Stimulated activated effector memory CD8-positive, alpha-beta T cell treated with anti-CD3 and anti-CD28 coated beads, Interleukin-12 subunit alpha, Interleukin-12 subunit beta, amount 100 ng/mL, for 72 hours (primary cell): ENCODE results near the gene KCNA2.

Experiments used
- ATAC-seq: fragments of 150-1000 bp; cut with Tn5 transposase; 2 replicates; pipeline ENCODE4 v1.10.0; 2021
- DNase-seq, 2 donors: peaks; one replicate each; pipeline ENCODE4 v3.0.0; 2021 to 2022; ENCODE audit warnings: low spot score in 2 of 2
- H3K27ac Mint-ChIP-seq: one replicate; pipeline ENCODE4 v1.8.0; 2022; ENCODE audit warnings: mild to moderate bottlenecking, mixed read lengths
- H3K36me3 Mint-ChIP-seq: one replicate; pipeline ENCODE4 v1.8.0; 2022; ENCODE audit warnings: mild to moderate bottlenecking, mixed read lengths
- H3K4me1 Mint-ChIP-seq: one replicate; pipeline ENCODE4 v1.8.0; 2022; ENCODE audit warnings: mixed read lengths
- H3K4me3 Mint-ChIP-seq: one replicate; pipeline ENCODE4 v1.8.0; 2022; ENCODE audit warnings: mild to moderate bottlenecking, mixed read lengths
- H3K9me3 Mint-ChIP-seq: one replicate; pipeline ENCODE4 v1.8.0; 2022; ENCODE audit warnings: mixed read lengths

The KCNA2 gene

DNA sequence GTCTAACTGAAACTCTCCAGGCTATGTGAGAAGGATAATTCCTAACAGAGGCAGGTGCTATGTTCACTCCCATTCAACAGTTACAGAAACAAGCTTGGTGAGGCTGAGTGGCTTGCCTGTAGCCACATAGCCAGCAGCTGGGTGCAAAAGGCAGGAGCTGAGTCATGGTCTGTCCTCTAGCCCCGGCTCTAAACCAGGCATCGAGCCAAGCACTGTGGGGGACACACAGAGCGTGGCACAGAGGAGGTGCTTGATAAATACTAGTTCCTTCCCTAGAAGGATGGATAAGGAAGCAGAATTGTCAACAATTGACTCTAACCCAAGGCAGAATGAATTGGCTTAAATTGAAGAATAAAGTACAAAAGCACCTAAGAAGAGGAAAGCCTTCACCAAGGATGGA, 10.4 kb upstream of the KCNA2 start:
- DNase-seq, result no peak
- Mint-ChIP-seq H3K36me3 (peaks cover 6% of the 10 kb centered on the region), H3K27ac (no peak overlapping the region), H3K9me3 (no peaks in the 10 kb centered on the region), H3K4me3 (no peak overlapping the region), H3K4me1 (peaks cover 46% of the 10 kb centered on the region)
- ATAC-seq, result no peak

DNA sequence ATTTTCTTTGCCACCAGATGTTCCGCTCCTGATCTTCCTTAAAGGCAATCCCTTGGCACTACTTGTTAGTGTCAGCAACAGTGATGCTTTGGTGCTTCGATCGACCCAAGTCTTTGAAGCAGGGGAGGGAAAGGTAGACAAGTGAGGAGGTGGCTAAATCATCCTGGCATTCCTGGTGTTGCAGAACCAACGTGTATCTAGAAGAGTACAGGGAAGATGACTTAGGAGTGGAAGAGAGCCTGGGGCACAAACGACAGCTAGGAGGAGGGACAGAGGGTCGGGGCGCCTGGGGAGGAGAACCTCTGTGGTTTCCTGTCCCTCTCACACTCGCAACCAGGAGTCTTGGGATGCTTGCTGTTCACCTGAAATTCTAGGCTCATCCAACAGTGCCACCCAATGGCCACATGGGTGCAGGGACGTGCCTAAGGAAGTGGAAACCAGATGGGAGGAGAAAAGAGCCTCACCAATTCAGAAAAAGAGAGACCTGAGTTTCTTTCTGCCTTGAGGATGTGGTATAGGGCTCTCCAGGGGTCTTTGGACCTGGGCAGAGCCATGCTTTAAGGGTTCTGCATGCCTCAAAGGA, 9.5 kb upstream of the KCNA2 start:
- no peak overlapping the region for H3K4me3 Mint-ChIP-seq
- H3K36me3 Mint-ChIP-seq, result peaks cover 6% of the 10 kb centered on the region
- ATAC-seq, result peak; percentile 35
- H3K4me1 Mint-ChIP-seq, result peaks cover 47% of the 10 kb centered on the region
- no peak for DNase-seq
- H3K9me3 Mint-ChIP-seq, result no peaks in the 10 kb centered on the region
- H3K27ac Mint-ChIP-seq, result no peak overlapping the region

DNA sequence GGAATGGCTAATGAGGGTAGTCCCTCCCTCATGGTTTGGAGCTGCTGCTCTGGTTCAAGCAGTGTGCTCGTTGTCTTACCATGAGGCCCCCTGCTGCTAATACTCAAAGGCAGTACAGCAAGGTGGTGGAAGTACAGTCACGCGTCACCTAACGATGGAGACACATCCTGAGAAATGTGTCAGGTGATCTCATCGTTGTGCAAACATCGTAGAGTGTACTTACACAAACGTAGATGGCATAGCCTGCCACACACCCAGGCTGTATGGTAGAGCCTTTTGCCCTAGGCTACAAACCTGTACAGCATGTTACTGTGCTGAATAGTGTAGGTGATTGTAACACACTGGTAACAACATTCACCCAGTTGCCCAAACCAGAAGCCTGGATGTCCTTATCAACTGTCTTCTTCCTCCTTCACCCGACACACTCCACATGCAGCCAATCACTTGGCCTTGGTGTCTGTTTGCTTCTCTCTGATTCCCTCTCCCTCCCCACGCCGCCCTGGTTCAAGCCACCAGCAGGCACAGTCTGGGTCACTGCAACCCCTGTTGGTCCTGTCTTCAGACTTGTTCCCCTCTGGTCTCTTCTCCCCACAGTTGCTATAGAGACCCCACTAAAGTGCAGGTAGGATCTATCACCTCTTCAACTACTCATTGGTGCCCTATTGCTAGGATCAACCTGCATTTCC, 6.0 kb upstream of the KCNA2 start:
- Mint-ChIP-seq H3K27ac (no peak overlapping the region), H3K36me3 (no peaks in the 10 kb centered on the region), H3K9me3 (no peaks in the 10 kb centered on the region), H3K4me1 (peaks cover 42% of the 10 kb centered on the region), H3K4me3 (no peak overlapping the region)
- ATAC-seq (no peak), DNase-seq (no peak)

DNA sequence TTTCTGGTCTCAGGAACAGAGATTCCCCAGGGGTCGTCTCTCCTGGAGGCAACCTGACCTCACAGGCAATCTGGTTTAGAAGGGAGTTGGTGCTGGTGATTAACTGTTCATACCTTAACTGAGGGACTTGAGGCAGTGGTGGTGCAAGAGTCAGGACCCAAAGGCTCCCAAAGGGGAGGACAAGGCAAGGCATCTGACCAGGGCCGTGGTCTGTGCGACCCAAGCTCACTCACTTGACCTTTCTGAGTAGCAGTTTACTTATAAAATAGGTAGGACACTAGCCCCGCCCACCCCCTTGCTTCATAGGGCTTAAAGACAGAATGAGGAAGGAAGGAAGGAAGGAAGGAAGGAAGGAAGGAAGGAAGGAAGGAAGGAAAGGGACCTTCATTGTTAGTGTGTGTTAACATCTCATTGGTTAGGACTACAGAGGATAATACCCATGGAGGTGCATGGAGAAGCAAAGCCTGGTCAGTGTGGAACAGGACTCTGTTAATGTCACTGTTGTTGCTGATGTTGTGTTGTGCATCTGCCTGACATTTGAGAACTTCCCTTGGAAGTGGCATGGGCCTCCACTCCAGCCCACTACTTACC, 4.6 kb upstream of the KCNA2 start:
- H3K36me3 Mint-ChIP-seq, result no peaks in the 10 kb centered on the region
- no peak overlapping the region for H3K4me3 Mint-ChIP-seq
- DNase-seq (no peak), ATAC-seq (no peak)
- peaks cover 52% of the 10 kb centered on the region for H3K4me1 Mint-ChIP-seq
- no peaks in the 10 kb centered on the region for H3K9me3 Mint-ChIP-seq
- H3K27ac Mint-ChIP-seq, result no peak overlapping the region

DNA sequence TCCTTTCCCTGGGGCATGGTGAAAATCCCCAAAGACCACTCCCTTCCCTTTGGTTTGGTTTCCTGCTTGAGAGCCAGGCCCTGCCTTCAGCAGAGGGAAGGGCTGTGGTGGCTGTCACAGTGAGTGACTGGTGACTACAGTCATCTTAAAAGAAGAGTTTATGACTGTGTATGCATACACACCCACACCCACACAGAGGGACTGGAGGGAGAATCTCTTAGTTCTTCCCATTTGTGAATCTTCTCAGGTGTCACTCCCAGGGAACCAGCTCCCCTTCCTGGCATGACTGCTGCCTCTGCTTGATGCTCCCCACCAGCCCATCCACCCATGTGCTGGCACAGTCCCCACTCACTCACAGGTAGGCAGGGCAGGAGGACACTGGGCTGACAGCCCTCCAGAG, 3.9 kb upstream of the KCNA2 start:
- Mint-ChIP-seq H3K36me3 (no peaks in the 10 kb centered on the region), H3K4me1 (peaks cover 53% of the 10 kb centered on the region), H3K4me3 (no peak overlapping the region), H3K27ac (no peak overlapping the region), H3K9me3 (no peaks in the 10 kb centered on the region)
- DNase-seq (no peak), ATAC-seq (peak; percentile 83)

DNA sequence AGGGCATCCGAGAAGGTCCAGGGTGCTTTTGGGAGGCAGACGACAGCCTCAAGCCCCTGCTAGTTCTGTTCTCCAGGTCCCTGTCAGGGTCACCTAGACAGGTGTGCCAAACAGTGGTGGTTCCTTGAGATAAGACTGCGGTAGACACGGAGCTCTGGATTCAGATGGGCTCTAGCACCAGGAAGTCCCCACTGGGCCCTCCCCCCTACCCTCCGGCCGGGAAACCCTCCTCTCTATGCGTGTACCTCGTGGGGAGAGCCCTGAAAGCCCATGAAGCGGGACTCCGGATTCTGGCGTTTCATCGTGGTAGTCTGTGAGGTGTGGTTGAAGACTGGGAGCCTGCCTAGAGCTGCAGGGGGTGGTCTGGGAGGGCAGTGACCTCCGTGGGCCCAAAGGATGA, 2.1 kb upstream of the KCNA2 start:
- peaks cover 52% of the 10 kb centered on the region for H3K4me1 Mint-ChIP-seq
- H3K27ac Mint-ChIP-seq, result no peak overlapping the region
- H3K9me3 Mint-ChIP-seq, result no peaks in the 10 kb centered on the region
- ATAC-seq (no peak), DNase-seq (no peak)
- H3K36me3 Mint-ChIP-seq, result no peaks in the 10 kb centered on the region
- H3K4me3 Mint-ChIP-seq, result peak overlapping the region; percentile 78

DNA sequence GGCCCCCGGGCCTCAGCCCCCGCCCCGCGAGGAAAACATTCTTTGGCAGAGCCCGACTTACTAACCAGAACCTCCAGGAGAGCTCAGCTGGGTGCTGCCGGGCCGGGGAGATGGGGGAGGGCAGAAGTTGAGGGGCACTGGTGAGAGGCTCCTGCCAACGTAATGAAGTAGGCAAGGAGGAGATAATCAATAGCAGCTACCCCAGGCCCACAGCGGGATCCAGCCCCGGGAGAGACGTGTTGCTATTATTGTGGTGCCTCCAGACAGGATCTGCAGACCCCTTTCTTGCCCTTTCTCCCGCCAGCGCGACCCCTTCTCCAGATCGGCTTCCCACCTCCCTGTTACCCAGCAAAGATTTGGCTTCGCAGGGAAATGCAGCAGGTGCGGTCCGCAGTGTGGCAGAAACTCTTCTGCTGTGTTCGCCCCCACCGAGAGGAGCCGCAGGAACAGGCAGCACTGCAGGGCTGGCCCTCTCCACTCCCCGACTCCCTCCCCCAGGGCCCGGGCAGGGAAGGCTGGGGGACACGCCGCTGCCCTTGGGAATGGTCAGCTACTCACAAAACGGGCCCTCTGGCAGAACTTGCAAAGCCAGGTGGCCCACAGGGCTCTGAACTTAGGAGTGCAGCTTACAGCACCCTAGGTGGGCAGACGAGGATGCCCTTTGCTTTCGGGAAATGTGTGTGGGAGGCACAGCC, 1.5 kb upstream of the KCNA2 start:
- Mint-ChIP-seq H3K4me3 (peak overlapping the region; percentile 78), H3K36me3 (no peaks in the 10 kb centered on the region), H3K27ac (no peak overlapping the region), H3K4me1 (peaks cover 46% of the 10 kb centered on the region), H3K9me3 (no peaks in the 10 kb centered on the region)
- no peak for DNase-seq
- ATAC-seq, result no peak

DNA sequence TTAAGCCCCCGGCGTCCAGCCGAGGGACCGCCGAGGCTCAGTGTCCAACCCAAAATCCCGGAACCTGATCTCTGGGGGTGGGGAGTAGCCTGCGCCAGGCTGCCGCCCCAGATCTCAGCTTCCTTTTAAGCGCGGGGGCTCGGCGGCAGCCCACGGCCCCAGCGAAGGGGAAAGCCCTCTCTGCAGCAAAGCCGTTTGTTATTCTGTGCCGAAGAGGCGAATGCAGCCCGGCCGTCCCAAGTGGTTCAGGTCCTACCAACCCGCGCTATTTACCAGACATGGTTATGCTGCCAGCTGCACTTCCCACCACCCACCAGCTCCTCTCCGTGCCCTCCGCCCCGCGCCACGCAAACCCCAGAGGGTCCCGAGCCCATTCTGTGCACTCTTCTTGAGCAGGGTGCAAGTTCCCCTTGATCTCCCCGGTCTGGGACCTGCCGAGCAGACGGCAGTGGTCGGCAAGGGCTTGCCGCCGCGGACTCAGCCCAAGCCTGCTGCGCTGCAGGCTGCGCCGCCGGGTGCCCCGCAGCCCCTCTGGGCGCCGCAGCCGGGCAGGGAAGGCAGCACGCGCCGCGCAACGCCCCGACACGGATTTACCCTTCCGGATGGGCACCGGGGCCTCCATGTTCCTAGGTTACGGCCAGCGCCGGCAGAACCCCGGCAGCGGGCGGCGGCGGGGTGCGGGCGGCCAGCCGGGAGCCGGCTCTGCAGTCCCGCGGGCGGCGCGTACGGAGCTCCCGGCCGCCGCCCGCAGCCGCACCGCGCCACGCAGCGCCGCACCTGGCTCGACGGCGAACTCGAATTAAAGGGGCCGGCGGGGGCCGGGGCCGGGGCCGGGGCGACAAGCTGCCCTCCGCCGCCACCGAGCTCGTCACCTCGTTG, 738 bp upstream of the KCNA2 start:
- H3K4me1 Mint-ChIP-seq, result peaks cover 42% of the 10 kb centered on the region

DNA sequence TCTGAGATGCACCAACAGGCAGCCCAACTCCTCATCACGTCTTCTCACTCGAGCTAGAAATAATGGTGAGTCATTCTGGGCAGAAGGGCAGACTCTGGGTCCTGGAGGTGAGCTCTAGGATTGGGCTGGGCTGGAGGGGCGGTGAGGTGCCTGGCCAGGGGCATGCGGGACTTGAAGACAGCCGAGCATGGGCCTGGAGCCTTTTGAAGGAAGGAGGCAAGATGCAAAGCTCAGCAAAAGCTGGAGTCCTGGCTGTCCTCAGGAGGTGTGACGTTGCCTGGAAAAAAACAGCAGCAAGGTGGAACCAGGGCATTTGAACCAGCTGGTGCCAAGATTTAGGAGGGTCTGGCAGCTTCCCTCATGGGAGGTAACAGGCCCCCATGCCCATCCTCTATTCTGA, 712 bp downstream of the KCNA2 start:
- peak overlapping the region; percentile 78 for H3K4me3 Mint-ChIP-seq
- no peak for ATAC-seq
- no peaks in the 10 kb centered on the region for H3K36me3 Mint-ChIP-seq
- DNase-seq, result no peak
- no peak overlapping the region for H3K27ac Mint-ChIP-seq
- H3K9me3 Mint-ChIP-seq, result no peaks in the 10 kb centered on the region
- peaks cover 38% of the 10 kb centered on the region for H3K4me1 Mint-ChIP-seq

More for the DNA sequence above, 738 bp upstream of the KCNA2 start:
- no peak overlapping the region for H3K27ac Mint-ChIP-seq
- ATAC-seq, result peak; percentile 40
- H3K36me3 Mint-ChIP-seq, result no peaks in the 10 kb centered on the region
- DNase-seq, result peak in 1 of 2 donors; percentile 60
- H3K4me3 Mint-ChIP-seq, result peak overlapping the region; percentile 78
- no peaks in the 10 kb centered on the region for H3K9me3 Mint-ChIP-seq

DNA sequence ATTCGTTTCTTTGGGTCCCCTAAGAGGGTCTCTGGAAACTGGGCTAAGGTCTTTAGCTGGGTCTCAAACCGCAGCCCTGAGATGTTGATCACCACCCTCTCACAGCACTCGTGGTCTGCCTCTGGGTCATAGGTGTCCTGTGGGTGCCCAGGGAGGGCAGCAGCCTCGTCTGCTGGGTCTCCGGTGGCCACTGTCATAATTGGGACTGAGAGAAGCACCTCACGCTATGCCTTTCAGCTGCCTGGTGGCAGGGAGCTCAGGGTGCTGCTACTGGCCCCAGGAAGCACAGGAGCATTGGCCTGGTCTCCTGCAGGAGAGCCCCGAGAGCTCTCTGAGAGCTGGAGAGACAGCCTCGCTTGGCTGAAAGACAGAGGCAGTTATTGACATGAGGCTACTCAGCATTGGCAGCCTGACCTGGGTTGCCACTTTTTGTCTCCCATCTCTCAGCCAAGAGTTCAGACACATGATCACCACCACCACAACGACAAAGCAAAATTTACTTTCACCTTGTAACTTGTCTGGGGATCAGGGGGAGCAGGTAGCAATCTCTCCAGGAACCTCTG, 1.5 kb downstream of the KCNA2 start:
- DNase-seq (no peak), ATAC-seq (no peak)
- no peaks in the 10 kb centered on the region for H3K36me3 Mint-ChIP-seq
- H3K27ac Mint-ChIP-seq, result no peak overlapping the region
- no peaks in the 10 kb centered on the region for H3K9me3 Mint-ChIP-seq
- H3K4me3 Mint-ChIP-seq, result no peak overlapping the region
- peaks cover 30% of the 10 kb centered on the region for H3K4me1 Mint-ChIP-seq

DNA sequence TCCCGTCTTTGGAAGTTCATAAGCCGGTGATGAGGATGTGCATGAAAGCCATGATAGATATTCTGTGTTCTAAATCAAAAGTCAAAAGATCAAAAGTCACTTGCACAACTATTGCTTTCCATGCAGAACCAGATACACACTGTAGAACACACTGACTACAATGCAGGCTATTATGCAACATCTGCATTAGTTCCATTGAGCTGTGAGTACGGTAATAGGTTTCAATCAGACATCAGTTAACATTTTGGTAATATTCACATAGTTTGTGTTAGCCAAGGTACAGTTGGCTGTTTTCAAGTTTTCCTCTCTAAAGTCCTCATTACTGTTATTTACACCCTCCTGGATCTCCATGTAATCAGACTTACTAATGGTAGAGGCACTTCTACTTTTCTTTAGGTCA, 3.1 kb downstream of the KCNA2 start:
- Mint-ChIP-seq H3K9me3 (no peaks in the 10 kb centered on the region), H3K27ac (no peak overlapping the region), H3K36me3 (no peaks in the 10 kb centered on the region), H3K4me1 (peaks cover 25% of the 10 kb centered on the region), H3K4me3 (no peak overlapping the region)
- DNase-seq (no peak), ATAC-seq (no peak)

DNA sequence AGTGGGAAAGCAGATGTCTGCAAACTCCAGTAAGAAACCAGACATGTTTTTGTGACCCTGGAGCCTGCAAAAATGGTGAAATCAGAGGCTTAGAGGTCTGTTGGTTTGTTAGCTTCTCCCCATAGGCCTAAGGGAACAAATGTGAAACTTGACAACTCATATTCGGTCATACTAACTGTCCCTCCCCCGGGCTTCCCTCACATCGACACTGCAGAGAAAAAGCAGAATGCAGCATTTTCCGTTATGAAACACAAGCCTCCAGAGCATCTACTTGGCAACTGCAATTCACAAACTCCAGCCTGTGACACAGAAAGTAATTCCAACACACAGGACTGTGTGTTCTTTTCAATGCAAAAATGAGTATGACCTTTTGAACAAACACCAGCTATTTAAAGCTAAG, 3.7 kb downstream of the KCNA2 start:
- no peak for DNase-seq
- no peaks in the 10 kb centered on the region for H3K36me3 Mint-ChIP-seq
- no peak overlapping the region for H3K27ac Mint-ChIP-seq
- no peak overlapping the region for H3K4me3 Mint-ChIP-seq
- ATAC-seq, result no peak
- peaks cover 19% of the 10 kb centered on the region for H3K4me1 Mint-ChIP-seq
- no peaks in the 10 kb centered on the region for H3K9me3 Mint-ChIP-seq

DNA sequence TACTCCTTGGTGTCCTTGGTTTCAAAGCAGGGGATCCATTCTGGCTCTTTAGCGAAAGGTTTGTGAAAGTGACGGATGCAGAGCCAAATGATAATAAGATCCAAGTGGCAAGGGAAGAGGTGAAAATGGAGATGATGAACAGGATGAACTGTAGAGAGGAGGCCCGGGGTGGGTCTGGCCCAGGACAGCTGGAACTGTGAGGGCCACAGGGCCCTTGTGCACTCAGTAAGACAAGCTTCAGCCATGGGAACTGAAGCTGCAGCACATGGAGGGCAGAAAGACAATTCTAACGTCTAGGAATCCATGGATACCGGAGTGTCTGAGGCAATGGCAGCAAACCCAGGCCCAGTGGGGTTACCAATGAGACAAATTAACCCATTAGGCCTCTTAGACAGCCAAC, 4.8 kb downstream of the KCNA2 start:
- Mint-ChIP-seq H3K4me1 (peaks cover 11% of the 10 kb centered on the region), H3K4me3 (no peak overlapping the region), H3K9me3 (no peaks in the 10 kb centered on the region), H3K27ac (no peak overlapping the region), H3K36me3 (no peaks in the 10 kb centered on the region)
- ATAC-seq (no peak), DNase-seq (no peak)

DNA sequence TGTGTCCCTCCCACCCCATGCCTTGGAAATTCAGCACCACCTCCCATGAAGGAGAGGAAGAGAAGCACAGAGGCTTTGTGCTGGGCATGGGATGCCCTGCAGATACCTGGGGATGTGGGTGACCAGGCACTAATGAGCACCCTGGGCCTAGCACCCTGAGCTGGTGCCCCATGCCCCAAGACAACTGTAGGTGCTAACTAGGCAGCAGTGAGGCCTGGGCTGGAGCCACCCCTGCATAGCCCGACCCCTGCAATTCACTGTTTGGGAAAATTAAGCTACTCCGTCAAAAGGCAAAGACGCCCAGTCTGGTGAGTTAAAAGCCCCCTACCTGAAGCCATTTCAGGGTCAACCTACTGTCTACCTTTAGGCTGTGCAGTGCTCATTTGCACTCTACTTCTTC, 5.4 kb downstream of the KCNA2 start:
- Mint-ChIP-seq H3K36me3 (no peaks in the 10 kb centered on the region), H3K4me3 (no peak overlapping the region), H3K9me3 (no peaks in the 10 kb centered on the region), H3K4me1 (peaks cover 5% of the 10 kb centered on the region), H3K27ac (no peak overlapping the region)
- DNase-seq (no peak), ATAC-seq (no peak)

DNA sequence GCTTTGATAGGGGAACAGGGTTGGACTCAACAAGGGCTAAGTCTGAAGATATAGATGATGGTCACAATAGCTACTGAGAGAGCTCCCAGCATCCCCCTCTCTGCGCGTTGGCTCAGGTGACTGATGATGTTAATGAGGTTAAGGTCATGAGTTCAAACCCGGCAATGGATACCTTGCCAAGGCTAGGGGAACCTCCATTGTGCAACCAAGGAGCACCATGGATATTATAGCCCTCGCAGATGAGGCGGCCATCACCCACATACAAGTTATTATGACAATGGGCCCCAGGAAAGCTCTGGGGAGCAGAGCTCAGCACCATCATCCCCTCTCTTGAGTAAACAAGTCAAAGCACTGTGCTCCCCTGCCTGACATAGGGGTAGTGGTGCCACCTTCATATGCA, 8.2 kb downstream of the KCNA2 start:
- H3K9me3 Mint-ChIP-seq, result no peaks in the 10 kb centered on the region
- no peak for ATAC-seq
- H3K4me3 Mint-ChIP-seq, result no peak overlapping the region
- no peak for DNase-seq
- H3K27ac Mint-ChIP-seq, result no peak overlapping the region
- H3K36me3 Mint-ChIP-seq, result no peaks in the 10 kb centered on the region
- H3K4me1 Mint-ChIP-seq, result peaks cover 6% of the 10 kb centered on the region
